Measurements from ENCODE around the gene NTSR2. TPM values are rescaled to one million over a fixed set of nuclear protein-coding genes. Genes with fewer than 3 reads are reported as not detected.

The NTSR2 gene
- total and polyA plus RNA-seq, 4 donors, result not detected

DNA sequence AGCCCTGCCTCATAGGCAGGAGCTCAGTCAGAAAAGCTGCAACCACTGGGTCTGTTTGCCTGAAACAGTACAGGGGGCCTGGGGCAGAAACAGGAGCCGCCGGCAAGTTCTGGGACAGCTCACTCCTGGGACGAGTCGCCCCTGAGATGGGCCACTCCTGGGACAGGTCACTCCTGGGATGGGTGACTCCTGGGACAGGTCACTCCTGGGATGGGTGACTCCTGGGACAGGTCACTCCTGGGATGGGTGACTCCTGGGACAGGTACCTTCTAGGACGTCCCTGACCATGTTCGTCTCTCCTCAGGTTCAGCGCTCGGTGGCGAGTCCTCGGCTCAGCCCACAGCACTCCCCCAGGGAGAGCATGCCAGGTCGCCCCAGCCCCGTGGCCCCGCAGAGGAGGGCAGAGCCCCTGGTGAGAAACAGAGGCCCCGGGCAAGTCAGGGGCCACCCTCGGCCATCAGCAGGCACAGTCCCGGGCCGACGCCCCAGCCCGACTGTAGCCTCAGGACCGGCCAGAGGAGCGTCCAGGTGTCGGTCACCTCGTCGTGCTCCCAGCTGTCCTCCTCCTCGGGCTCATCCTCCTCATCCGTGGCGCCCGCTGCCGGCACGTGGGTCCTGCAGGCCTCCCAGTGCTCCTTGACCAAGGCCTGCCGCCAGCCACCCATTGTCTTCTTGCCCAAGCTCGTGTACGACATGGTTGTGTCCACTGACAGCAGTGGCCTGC lies 51.8 kb downstream of the NTSR2 start:
- Histone ChIP-seq H3K4me1 (ENCODE audit: control insufficient read depth in 4 of 4, insufficient read depth in 4 of 4, low read length in 3 of 4) (no peaks in the 10 kb centered on the region), H3K4me3 (ENCODE audit: low read depth in 1 of 3, low read length in 3 of 3) (no peak overlapping the region), H3K9me3 (ENCODE audit: control insufficient read depth in 4 of 4, low read length in 3 of 4) (no peaks in the 10 kb centered on the region), H3K27me3 (ENCODE audit: control insufficient read depth in 4 of 4, insufficient read depth in 4 of 4, low read length in 3 of 4) (no peaks in the 10 kb centered on the region), H3K9ac (ENCODE audit: low read depth in 1 of 2, low read length in 2 of 2) (no peak overlapping the region), H3K36me3 (ENCODE audit: control insufficient read depth in 4 of 4, insufficient read depth in 3 of 4, low read depth in 1 of 4, low read length in 3 of 4) (peaks cover 0 to 11% (median under 1%) of the 10 kb centered on the region in 4 donors), H3K27ac (ENCODE audit: low read depth in 1 of 2, low read length in 2 of 2) (no peak overlapping the region)
- TF ChIP-seq, protein P1, sequence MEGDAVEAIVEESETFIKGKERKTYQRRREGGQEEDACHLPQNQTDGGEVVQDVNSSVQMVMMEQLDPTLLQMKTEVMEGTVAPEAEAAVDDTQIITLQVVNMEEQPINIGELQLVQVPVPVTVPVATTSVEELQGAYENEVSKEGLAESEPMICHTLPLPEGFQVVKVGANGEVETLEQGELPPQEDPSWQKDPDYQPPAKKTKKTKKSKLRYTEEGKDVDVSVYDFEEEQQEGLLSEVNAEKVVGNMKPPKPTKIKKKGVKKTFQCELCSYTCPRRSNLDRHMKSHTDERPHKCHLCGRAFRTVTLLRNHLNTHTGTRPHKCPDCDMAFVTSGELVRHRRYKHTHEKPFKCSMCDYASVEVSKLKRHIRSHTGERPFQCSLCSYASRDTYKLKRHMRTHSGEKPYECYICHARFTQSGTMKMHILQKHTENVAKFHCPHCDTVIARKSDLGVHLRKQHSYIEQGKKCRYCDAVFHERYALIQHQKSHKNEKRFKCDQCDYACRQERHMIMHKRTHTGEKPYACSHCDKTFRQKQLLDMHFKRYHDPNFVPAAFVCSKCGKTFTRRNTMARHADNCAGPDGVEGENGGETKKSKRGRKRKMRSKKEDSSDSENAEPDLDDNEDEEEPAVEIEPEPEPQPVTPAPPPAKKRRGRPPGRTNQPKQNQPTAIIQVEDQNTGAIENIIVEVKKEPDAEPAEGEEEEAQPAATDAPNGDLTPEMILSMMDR (IDR thresholded peaks at IDR 0.05; ENCODE audit: low read depth, low read length, missing input control), result no peak
- TF ChIP-seq FOXA2 (IDR thresholded peaks at IDR 0.05), result no peak
- TF ChIP-seq RAD21 (IDR thresholded peaks at IDR 0.05), result no peak
- TF ChIP-seq, protein P2, sequence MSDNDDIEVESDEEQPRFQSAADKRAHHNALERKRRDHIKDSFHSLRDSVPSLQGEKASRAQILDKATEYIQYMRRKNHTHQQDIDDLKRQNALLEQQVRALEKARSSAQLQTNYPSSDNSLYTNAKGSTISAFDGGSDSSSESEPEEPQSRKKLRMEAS (IDR thresholded peaks at IDR 0.05), result no peak
- TF ChIP-seq TAF1 (conservative IDR thresholded peaks at IDR 0.05), result no peak
- no peak for TF ChIP-seq RXRA (IDR thresholded peaks at IDR 0.05)
- no peak for TF ChIP-seq GABPA (IDR thresholded peaks at IDR 0.05 in 1 of 2, conservative IDR thresholded peaks at IDR 0.05 in 1 of 2)
- no peak for TF ChIP-seq FOXA1 (IDR thresholded peaks at IDR 0.05)
- TF ChIP-seq, protein P3, sequence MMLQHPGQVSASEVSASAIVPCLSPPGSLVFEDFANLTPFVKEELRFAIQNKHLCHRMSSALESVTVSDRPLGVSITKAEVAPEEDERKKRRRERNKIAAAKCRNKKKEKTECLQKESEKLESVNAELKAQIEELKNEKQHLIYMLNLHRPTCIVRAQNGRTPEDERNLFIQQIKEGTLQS (IDR thresholded peaks at IDR 0.05), result no peak
- TF ChIP-seq NR2F2 (IDR thresholded peaks at IDR 0.05), result no peak
- WGBS, result 98% methylated on average over 33 of the region's 33 CpGs
- no peak for DNase-seq (ENCODE audit: low spot score)

DNA sequence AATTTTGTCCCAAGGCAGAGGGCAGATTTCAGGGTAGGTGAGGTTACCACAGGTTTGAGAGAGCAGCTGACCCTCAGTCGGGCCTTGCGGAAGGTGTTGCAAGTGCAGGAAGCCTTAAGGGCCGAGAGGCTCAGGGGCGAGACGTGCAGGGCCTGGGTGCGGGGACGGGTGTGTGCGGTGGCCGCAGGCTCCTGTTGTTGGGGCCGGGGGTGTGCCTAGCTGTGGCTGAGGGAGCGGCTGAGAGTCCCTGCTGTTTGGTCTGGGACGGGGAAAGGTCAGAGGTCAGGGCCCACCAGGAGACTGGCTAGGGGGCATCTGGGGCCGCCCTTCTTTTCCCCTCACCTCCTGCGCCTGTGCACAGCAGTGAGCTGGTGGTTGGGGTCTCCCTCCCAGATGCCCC lies 52.5 kb downstream of the NTSR2 start:
- WGBS, result 95% methylated on average over 14 of the region's 14 CpGs

More for the DNA sequence above, 52.5 kb downstream of the NTSR2 start:
- no peak overlapping the region for H3K9ac ChIP-seq (ENCODE audit: low read depth in 1 of 2, low read length in 2 of 2)
- no peak overlapping the region for H3K27ac ChIP-seq (ENCODE audit: low read depth in 1 of 2, low read length in 2 of 2)
- no peaks in the 10 kb centered on the region for H3K27me3 ChIP-seq (ENCODE audit: control insufficient read depth in 4 of 4, insufficient read depth in 4 of 4, low read length in 3 of 4)
- H3K4me3 ChIP-seq (ENCODE audit: low read depth in 1 of 3, low read length in 3 of 3), result no peak overlapping the region
- no peaks in the 10 kb centered on the region for H3K9me3 ChIP-seq (ENCODE audit: control insufficient read depth in 4 of 4, low read length in 3 of 4)
- H3K36me3 ChIP-seq (ENCODE audit: control insufficient read depth in 4 of 4, insufficient read depth in 3 of 4, low read depth in 1 of 4, low read length in 3 of 4), result peaks cover 0 to 11% (median under 1%) of the 10 kb centered on the region in 4 donors
- TF ChIP-seq FOXA1 (IDR thresholded peaks at IDR 0.05) (no peak), SP1 (IDR thresholded peaks at IDR 0.05) (no peak), FOXA2 (IDR thresholded peaks at IDR 0.05) (no peak), HNF4A (conservative IDR thresholded peaks at IDR 0.05) (no peak), HNF4G (IDR thresholded peaks at IDR 0.05) (no peak), YY1 (IDR thresholded peaks at IDR 0.05) (no peak), RXRA (IDR thresholded peaks at IDR 0.05) (no peak), GABPA (IDR thresholded peaks at IDR 0.05 in 1 of 2, conservative IDR thresholded peaks at IDR 0.05 in 1 of 2) (no peak), JUND (IDR thresholded peaks at IDR 0.05) (no peak), RAD21 (IDR thresholded peaks at IDR 0.05) (no peak), EGR1 (IDR thresholded peaks at IDR 0.05; ENCODE audit: low read depth in 2 of 2) (no peak), TAF1 (conservative IDR thresholded peaks at IDR 0.05) (no peak), NR2F2 (IDR thresholded peaks at IDR 0.05) (no peak)
- TF ChIP-seq, protein P1 (IDR thresholded peaks at IDR 0.05; ENCODE audit: low read depth, low read length, missing input control), result no peak
- TF ChIP-seq, protein P4, sequence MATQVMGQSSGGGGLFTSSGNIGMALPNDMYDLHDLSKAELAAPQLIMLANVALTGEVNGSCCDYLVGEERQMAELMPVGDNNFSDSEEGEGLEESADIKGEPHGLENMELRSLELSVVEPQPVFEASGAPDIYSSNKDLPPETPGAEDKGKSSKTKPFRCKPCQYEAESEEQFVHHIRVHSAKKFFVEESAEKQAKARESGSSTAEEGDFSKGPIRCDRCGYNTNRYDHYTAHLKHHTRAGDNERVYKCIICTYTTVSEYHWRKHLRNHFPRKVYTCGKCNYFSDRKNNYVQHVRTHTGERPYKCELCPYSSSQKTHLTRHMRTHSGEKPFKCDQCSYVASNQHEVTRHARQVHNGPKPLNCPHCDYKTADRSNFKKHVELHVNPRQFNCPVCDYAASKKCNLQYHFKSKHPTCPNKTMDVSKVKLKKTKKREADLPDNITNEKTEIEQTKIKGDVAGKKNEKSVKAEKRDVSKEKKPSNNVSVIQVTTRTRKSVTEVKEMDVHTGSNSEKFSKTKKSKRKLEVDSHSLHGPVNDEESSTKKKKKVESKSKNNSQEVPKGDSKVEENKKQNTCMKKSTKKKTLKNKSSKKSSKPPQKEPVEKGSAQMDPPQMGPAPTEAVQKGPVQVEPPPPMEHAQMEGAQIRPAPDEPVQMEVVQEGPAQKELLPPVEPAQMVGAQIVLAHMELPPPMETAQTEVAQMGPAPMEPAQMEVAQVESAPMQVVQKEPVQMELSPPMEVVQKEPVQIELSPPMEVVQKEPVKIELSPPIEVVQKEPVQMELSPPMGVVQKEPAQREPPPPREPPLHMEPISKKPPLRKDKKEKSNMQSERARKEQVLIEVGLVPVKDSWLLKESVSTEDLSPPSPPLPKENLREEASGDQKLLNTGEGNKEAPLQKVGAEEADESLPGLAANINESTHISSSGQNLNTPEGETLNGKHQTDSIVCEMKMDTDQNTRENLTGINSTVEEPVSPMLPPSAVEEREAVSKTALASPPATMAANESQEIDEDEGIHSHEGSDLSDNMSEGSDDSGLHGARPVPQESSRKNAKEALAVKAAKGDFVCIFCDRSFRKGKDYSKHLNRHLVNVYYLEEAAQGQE (IDR thresholded peaks at IDR 0.05), result no peak
- TF ChIP-seq, protein P5, sequence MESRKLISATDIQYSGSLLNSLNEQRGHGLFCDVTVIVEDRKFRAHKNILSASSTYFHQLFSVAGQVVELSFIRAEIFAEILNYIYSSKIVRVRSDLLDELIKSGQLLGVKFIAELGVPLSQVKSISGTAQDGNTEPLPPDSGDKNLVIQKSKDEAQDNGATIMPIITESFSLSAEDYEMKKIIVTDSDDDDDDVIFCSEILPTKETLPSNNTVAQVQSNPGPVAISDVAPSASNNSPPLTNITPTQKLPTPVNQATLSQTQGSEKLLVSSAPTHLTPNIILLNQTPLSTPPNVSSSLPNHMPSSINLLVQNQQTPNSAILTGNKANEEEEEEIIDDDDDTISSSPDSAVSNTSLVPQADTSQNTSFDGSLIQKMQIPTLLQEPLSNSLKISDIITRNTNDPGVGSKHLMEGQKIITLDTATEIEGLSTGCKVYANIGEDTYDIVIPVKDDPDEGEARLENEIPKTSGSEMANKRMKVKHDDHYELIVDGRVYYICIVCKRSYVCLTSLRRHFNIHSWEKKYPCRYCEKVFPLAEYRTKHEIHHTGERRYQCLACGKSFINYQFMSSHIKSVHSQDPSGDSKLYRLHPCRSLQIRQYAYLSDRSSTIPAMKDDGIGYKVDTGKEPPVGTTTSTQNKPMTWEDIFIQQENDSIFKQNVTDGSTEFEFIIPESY (IDR thresholded peaks at IDR 0.05), result no peak
- TF ChIP-seq, protein P2 (IDR thresholded peaks at IDR 0.05), result no peak
- TF ChIP-seq, protein P3 (IDR thresholded peaks at IDR 0.05), result no peak
- no peaks in the 10 kb centered on the region for H3K4me1 ChIP-seq (ENCODE audit: control insufficient read depth in 4 of 4, insufficient read depth in 4 of 4, low read length in 3 of 4)
- DNase-seq (ENCODE audit: low spot score), result no peak
